Upper lobe of left lung (tissue), 4 donors: Measurements from ENCODE around the gene RNF212B.

ENCODE experiments used
- CTCF ChIP-seq, 6 experiments: fragments of 450-650 bp in 4 of 6; fragments of 200-600 bp in 2 of 6; sonication (generic) in 2 of 6; IDR thresholded peaks; one replicate each; pipeline ENCODE4 v1.5.1; 2016 to 2019; ENCODE audit warnings: antibody characterized with exemption in 6 of 6
- EP300 ChIP-seq, 4 donors: sonication (generic); formaldehyde crosslinking; IDR thresholded peaks; one replicate each; pipeline ENCODE4 v1.5.1; 2017; ENCODE audit warnings: antibody characterized with exemption in 4 of 4, control low read depth in 2 of 4
- POLR2A ChIP-seq, 4 donors: fragments of 450-650 bp; IDR thresholded peaks; one replicate each; pipeline ENCODE4 v1.5.1; 2016 to 2017; ENCODE audit warnings: antibody characterized with exemption in 4 of 4, mild to moderate bottlenecking in 2 of 4

- TF ChIP-seq CTCF (IDR thresholded peaks at IDR 0.05): no peak
- no peak for TF ChIP-seq EP300 (IDR thresholded peaks at IDR 0.05)
- TF ChIP-seq POLR2A (IDR thresholded peaks at IDR 0.05): no peak
Observed at GRCh38 chr14:23319746-23320583, 82.2 kb downstream of the RNF212B start.
